Measurements from ENCODE around the gene GP9. TPM values are rescaled to one million over a fixed set of nuclear protein-coding genes. Genes with fewer than 3 reads are reported as not detected.

Gene GP9
- total RNA-seq (2021) (not detected in 2 replicates), Bru-seq, nascent RNA (not detected), BruChase-seq, experiment 1, labeled RNA remaining after a 2-hour chase (not detected), BruChase-seq, experiment 2, labeled RNA remaining after a 6-hour chase (not detected)
- long read RNA-seq: 0 reads

DNA sequence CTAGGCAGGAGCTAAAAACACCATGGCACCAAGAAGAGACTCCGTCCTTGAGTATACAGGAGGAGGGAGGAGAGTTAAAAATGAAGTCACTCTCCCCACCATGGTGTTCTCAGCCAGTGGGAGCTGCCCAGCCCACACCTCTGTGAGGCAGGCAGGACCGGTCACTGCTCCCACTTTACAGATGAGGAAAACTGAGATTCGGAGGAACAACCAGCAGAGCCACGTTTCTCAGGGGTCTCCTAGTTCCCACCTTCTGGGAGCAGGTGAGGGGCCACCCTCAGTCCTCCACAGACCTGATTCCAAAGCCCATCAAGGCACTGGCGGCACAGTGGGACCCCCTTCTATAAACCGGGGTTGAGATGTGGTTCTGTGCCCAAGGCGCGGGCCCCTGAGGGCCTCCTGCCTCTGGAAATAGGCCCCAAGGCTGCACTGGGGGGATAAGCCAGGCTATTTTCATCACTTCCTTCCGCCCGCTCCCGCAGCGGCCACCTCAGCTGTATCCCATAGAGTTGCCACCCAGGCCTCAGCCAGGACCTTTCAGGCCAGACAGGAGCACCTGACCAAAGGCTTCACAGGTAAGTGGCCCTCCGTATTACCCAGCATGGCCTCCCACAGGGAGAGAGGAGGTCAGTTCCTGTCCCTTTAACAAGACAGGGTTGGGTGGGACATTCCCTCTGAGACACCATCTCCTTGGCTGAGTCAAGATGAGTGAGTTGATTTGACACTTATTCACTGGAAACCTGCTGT, at the start of gene GP9:
GP9 (plus strand) TSS at position 504 of the 747 bp plus-strand sequence. CDS start 961 bp downstream, outside the sequence.
- Histone ChIP-seq H3K4me2 (no peak within 1 kb of the TSS), H3K79me2 (ENCODE audit: low read depth) (no peaks in the 10 kb centered on the region), H3K36me3 (ENCODE audit: low read depth) (no peaks in the 10 kb centered on the region), H2AFZ (no peak within 1 kb of the TSS), H3K9me2 (ENCODE audit: insufficient read depth) (no peaks in the 10 kb centered on the region), H3K27ac (no peak within 1 kb of the TSS), H3K4me1 (replicated peaks; ENCODE audit: insufficient read depth) (no peaks in the 10 kb centered on the region), H3K4me3 (no peak within 1 kb of the TSS), H4K20me1 (ENCODE audit: insufficient read depth) (no peaks in the 10 kb centered on the region), H3K9me3 (ENCODE audit: insufficient read depth, low read depth) (no peaks in the 10 kb centered on the region), H3K27me3 (ENCODE audit: insufficient read depth, low read depth) (no peaks in the 10 kb centered on the region), H3F3A (ENCODE audit: insufficient read depth, low read depth) (no peaks in the 10 kb centered on the region)
- DNase-seq: no peak
- BruUV-seq (replicated peaks): no TSS peak
- POLR2A ChIA-PET (ENCODE audit: unreplicated experiment): no interaction called here
- CTCF ChIA-PET: no interaction called here
- no peak for TF ChIP-seq EZH2 (IDR thresholded peaks at IDR 0.05; ENCODE audit: low read depth)
- TF ChIP-seq, protein P1, sequence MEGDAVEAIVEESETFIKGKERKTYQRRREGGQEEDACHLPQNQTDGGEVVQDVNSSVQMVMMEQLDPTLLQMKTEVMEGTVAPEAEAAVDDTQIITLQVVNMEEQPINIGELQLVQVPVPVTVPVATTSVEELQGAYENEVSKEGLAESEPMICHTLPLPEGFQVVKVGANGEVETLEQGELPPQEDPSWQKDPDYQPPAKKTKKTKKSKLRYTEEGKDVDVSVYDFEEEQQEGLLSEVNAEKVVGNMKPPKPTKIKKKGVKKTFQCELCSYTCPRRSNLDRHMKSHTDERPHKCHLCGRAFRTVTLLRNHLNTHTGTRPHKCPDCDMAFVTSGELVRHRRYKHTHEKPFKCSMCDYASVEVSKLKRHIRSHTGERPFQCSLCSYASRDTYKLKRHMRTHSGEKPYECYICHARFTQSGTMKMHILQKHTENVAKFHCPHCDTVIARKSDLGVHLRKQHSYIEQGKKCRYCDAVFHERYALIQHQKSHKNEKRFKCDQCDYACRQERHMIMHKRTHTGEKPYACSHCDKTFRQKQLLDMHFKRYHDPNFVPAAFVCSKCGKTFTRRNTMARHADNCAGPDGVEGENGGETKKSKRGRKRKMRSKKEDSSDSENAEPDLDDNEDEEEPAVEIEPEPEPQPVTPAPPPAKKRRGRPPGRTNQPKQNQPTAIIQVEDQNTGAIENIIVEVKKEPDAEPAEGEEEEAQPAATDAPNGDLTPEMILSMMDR (conservative IDR thresholded peaks at IDR 0.05): no peak
- intact Hi-C loops (cut with micrococcal nuclease; ENCODE audit: unreplicated experiment): no loop called here

GRCh38 chr3:129013491-129013891, 47.1 kb upstream of the GP9 start:
- Histone ChIP-seq H3K9me3 (ENCODE audit: insufficient read depth, low read depth) (no peaks in the 10 kb centered on the region), H2AFZ (no peak overlapping the region), H3K27me3 (ENCODE audit: insufficient read depth, low read depth) (no peaks in the 10 kb centered on the region), H3K79me2 (ENCODE audit: low read depth) (no peaks in the 10 kb centered on the region), H3K4me3 (no peak overlapping the region), H3K4me2 (no peak overlapping the region), H3K27ac (no peak overlapping the region), H3K36me3 (ENCODE audit: low read depth) (no peaks in the 10 kb centered on the region), H3K9me2 (ENCODE audit: insufficient read depth) (no peaks in the 10 kb centered on the region), H4K20me1 (ENCODE audit: insufficient read depth) (no peaks in the 10 kb centered on the region), H3K4me1 (replicated peaks; ENCODE audit: insufficient read depth) (peaks cover 16% of the 10 kb centered on the region), H3F3A (ENCODE audit: insufficient read depth, low read depth) (no peaks in the 10 kb centered on the region)
- ChIA-PET POLR2A (ENCODE audit: unreplicated experiment) (no interaction called here), CTCF (no interaction called here)
- no TSS peak for BruUV-seq (replicated peaks)
- TF ChIP-seq, protein P1 (conservative IDR thresholded peaks at IDR 0.05): no peak
- no peak for TF ChIP-seq EZH2 (IDR thresholded peaks at IDR 0.05; ENCODE audit: low read depth)
- DNase-seq: no peak
- intact Hi-C loops (cut with micrococcal nuclease; ENCODE audit: unreplicated experiment): no loop called here

GRCh38 chr3:129014148-129014547, 46.4 kb upstream of the GP9 start:
- H3K4me2 ChIP-seq: no peak overlapping the region
- ChIA-PET CTCF (no interaction called here), POLR2A (ENCODE audit: unreplicated experiment) (no interaction called here)
- intact Hi-C loops (cut with micrococcal nuclease; ENCODE audit: unreplicated experiment): no loop called here
- H3K36me3 ChIP-seq (ENCODE audit: low read depth): no peaks in the 10 kb centered on the region
- H3K9me2 ChIP-seq (ENCODE audit: insufficient read depth): no peaks in the 10 kb centered on the region
- no peak overlapping the region for H3K4me3 ChIP-seq
- no peaks in the 10 kb centered on the region for H3F3A ChIP-seq (ENCODE audit: insufficient read depth, low read depth)
- no peak overlapping the region for H2AFZ ChIP-seq
- H4K20me1 ChIP-seq (ENCODE audit: insufficient read depth): no peaks in the 10 kb centered on the region
- H3K27ac ChIP-seq: no peak overlapping the region
- no TSS peak for BruUV-seq (replicated peaks)
- no peaks in the 10 kb centered on the region for H3K27me3 ChIP-seq (ENCODE audit: insufficient read depth, low read depth)
- DNase-seq: no peak
- no peak for TF ChIP-seq EZH2 (IDR thresholded peaks at IDR 0.05; ENCODE audit: low read depth)
- TF ChIP-seq, protein P1 (conservative IDR thresholded peaks at IDR 0.05): no peak
- H3K79me2 ChIP-seq (ENCODE audit: low read depth): no peaks in the 10 kb centered on the region
- no peaks in the 10 kb centered on the region for H3K9me3 ChIP-seq (ENCODE audit: insufficient read depth, low read depth)
- peaks cover 16% of the 10 kb centered on the region for H3K4me1 ChIP-seq (replicated peaks; ENCODE audit: insufficient read depth)
